Measurements from ENCODE around the gene SYNE3.

- TF ChIP-seq, protein P1, sequence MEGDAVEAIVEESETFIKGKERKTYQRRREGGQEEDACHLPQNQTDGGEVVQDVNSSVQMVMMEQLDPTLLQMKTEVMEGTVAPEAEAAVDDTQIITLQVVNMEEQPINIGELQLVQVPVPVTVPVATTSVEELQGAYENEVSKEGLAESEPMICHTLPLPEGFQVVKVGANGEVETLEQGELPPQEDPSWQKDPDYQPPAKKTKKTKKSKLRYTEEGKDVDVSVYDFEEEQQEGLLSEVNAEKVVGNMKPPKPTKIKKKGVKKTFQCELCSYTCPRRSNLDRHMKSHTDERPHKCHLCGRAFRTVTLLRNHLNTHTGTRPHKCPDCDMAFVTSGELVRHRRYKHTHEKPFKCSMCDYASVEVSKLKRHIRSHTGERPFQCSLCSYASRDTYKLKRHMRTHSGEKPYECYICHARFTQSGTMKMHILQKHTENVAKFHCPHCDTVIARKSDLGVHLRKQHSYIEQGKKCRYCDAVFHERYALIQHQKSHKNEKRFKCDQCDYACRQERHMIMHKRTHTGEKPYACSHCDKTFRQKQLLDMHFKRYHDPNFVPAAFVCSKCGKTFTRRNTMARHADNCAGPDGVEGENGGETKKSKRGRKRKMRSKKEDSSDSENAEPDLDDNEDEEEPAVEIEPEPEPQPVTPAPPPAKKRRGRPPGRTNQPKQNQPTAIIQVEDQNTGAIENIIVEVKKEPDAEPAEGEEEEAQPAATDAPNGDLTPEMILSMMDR (conservative IDR thresholded peaks at IDR 0.05; ENCODE audit: low read depth, low read length), result no peak
- no peak for TF ChIP-seq EZH2 (IDR thresholded peaks at IDR 0.05; ENCODE audit: low read length, unreplicated experiment)
Observed at GRCh38 chr14:95544588-95544987, 28.1 kb upstream of the SYNE3 start.
